WTC11 (cell line): Measurements from ENCODE around the gene FTCDNL1. TPM values are rescaled to one million over a fixed set of nuclear protein-coding genes. Genes with fewer than 3 reads are reported as not detected.

Experiments
- ATAC-seq: fragments of 200-7000 bp; cut with Tn5 transposase; 2 replicates; pipeline ENCODE4 v1.10.0; 2021; ENCODE audit warnings: mild to moderate bottlenecking, moderate library complexity
- CTCF ChIA-PET: fragments of 300-600 bp; sonication (Branson Sonifier 250); formaldehyde crosslinking; loops from one replicate; lab custom pipeline; 2021; ENCODE audit warnings: antibody characterized with exemption; lab: Charles Lee
- POLR2A ChIA-PET: fragments of 350-600 bp; sonication (Branson Sonifier 250); formaldehyde crosslinking; loops from one replicate; lab custom pipeline; 2021; ENCODE audit warnings: antibody characterized with exemption; lab: Charles Lee
- DNase-seq: peaks from one replicate; pipeline ENCODE4 v3.0.0; 2021; ENCODE audit warnings: low spot score
- H3K27ac Mint-ChIP-seq: 2 replicates; pipeline ENCODE4 v1.8.0; 2021; ENCODE audit warnings: mixed read lengths
- H3K27me3 Mint-ChIP-seq: 2 replicates; pipeline ENCODE4 v1.8.0; 2021; ENCODE audit warnings: low read depth, mild to moderate bottlenecking, moderate library complexity, mixed read lengths
- H3K36me3 Mint-ChIP-seq: 2 replicates; pipeline ENCODE4 v1.8.0; 2021; ENCODE audit warnings: mixed read lengths
- H3K4me1 Mint-ChIP-seq: 2 replicates; pipeline ENCODE4 v1.8.0; 2022; ENCODE audit warnings: mixed read lengths
- H3K4me3 Mint-ChIP-seq: 2 replicates; pipeline ENCODE4 v1.8.0; 2021; ENCODE audit warnings: mild to moderate bottlenecking, moderate library complexity, mixed read lengths
- H3K9me3 Mint-ChIP-seq: 2 replicates; pipeline ENCODE4 v1.8.0; 2021; ENCODE audit warnings: mixed read lengths
- FOXP1 ChIP-seq: sonication (generic); formaldehyde crosslinking; IDR thresholded peaks from 2 replicates; pipeline ENCODE4 v1.8.0; 2022; ENCODE audit warnings: missing genetic modification reagents, mild to moderate bottlenecking, moderate library complexity, borderline replicate concordance
- GABPB1 ChIP-seq: sonication (generic); formaldehyde crosslinking; IDR thresholded peaks from 2 replicates; pipeline ENCODE4 v1.8.1; 2023; ENCODE audit warnings: mild to moderate bottlenecking, missing genetic modification reagents
- IRF2 ChIP-seq: sonication (generic); formaldehyde crosslinking; IDR thresholded peaks from 2 replicates; pipeline ENCODE4 v1.8.0; 2022; ENCODE audit warnings: low read depth, missing genetic modification reagents, borderline replicate concordance
- MXD4 ChIP-seq: fragments of 250-450 bp; sonication (Bioruptor Pico); IDR thresholded peaks from 2 replicates; pipeline ENCODE4 v1.8.0; 2021; ENCODE audit warnings: mild to moderate bottlenecking, moderate library complexity, borderline replicate concordance
- NR1H2 ChIP-seq: sonication (generic); formaldehyde crosslinking; IDR thresholded peaks from 2 replicates; pipeline ENCODE4 v1.9.0; 2021; ENCODE audit warnings: mild to moderate bottlenecking, moderate library complexity, missing genetic modification reagents
- NR2C2 ChIP-seq: sonication (generic); formaldehyde crosslinking; IDR thresholded peaks from 2 replicates; pipeline ENCODE4 v1.8.0; 2022; ENCODE audit warnings: mild to moderate bottlenecking, missing genetic modification reagents
- PRRX2 ChIP-seq: fragments of 250-450 bp; sonication (Bioruptor Pico); IDR thresholded peaks from 2 replicates; pipeline ENCODE4 v1.8.0; 2021; ENCODE audit warnings: mild to moderate bottlenecking
- TEAD4 ChIP-seq: sonication (generic); formaldehyde crosslinking; IDR thresholded peaks from 2 replicates; pipeline ENCODE4 v1.8.0; 2022; ENCODE audit warnings: mild to moderate bottlenecking, missing genetic modification reagents
- ZNF263 ChIP-seq: sonication (generic); formaldehyde crosslinking; IDR thresholded peaks from 2 replicates; pipeline ENCODE4 v1.8.1; 2022; ENCODE audit warnings: low read depth, mild to moderate bottlenecking, moderate library complexity, missing genetic modification reagents
- ZNF671 ChIP-seq: fragments of 250-450 bp; sonication (Bioruptor Pico); IDR thresholded peaks from 2 replicates; pipeline ENCODE4 v1.8.0; 2021; ENCODE audit warnings: mild to moderate bottlenecking
- total RNA-seq: library from RNA; stranded (reverse); gene quantifications from 3 replicates; pipeline ENCODE4 v1.2.3, GENCODE V29; 2021
- TF ChIP-seq, protein P1 (sequence below): fragments of 250-450 bp; sonication (Bioruptor Pico); IDR thresholded peaks from 2 replicates; pipeline ENCODE4 v1.9.0; 2021; ENCODE audit warnings: mild to moderate bottlenecking
- TF ChIP-seq, protein P2 (sequence below): sonication (generic); formaldehyde crosslinking; IDR thresholded peaks from 2 replicates; pipeline ENCODE4 v1.8.0; 2022; ENCODE audit warnings: mild to moderate bottlenecking, missing genetic modification reagents
- TF ChIP-seq, protein P3 (sequence below): sonication (generic); formaldehyde crosslinking; conservative IDR thresholded peaks from 2 replicates; pipeline ENCODE4 v1.8.1; 2022; ENCODE audit warnings: mild to moderate bottlenecking, missing genetic modification reagents
- TF ChIP-seq, protein P4 (sequence below): sonication (generic); formaldehyde crosslinking; IDR thresholded peaks from 2 replicates; pipeline ENCODE4 v1.8.0; 2023; ENCODE audit warnings: mild to moderate bottlenecking, missing genetic modification reagents
- TF ChIP-seq, protein P5 (sequence below): fragments of 250-450 bp; sonication (Bioruptor Pico); IDR thresholded peaks from 2 replicates; pipeline ENCODE4 v2.1.2; 2022; ENCODE audit warnings: mild to moderate bottlenecking, moderate library complexity
- TF ChIP-seq, protein P6 (sequence below): fragments of 250-450 bp; sonication (Bioruptor Pico); IDR thresholded peaks from 2 replicates; pipeline ENCODE4 v1.9.0; 2021; ENCODE audit warnings: mild to moderate bottlenecking, borderline replicate concordance
- TF ChIP-seq, protein P7 (sequence below): sonication (generic); formaldehyde crosslinking; IDR thresholded peaks from 2 replicates; pipeline ENCODE4 v1.8.1; 2022; ENCODE audit warnings: mild to moderate bottlenecking, moderate library complexity, missing genetic modification reagents

The FTCDNL1 gene
- total RNA-seq, 1 experiment from 2014 or later = 0.85 TPM

DNA sequence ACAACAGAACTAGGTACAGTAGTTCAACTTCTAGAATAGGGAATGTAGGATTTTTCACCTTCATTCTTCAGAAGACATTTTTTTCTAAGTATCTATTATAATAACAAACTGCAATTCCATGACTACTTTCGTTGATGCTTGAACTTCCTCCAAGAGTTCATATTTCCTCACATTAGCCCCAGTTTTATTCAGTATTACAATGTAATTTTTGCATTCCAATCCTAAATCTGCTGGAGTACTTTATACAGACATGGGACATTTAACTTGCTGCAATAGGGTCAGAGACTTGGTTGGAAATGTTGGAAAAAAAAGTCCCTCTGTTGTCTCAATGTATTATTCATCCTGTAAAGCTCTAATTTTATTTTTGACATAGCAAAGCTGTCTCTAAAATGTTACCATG is 19.6 kb upstream of the FTCDNL1 start:
- peaks cover 6% of the 10 kb centered on the region for H3K27me3 Mint-ChIP-seq
- H3K36me3 Mint-ChIP-seq = peaks cover 22% of the 10 kb centered on the region

DNA sequence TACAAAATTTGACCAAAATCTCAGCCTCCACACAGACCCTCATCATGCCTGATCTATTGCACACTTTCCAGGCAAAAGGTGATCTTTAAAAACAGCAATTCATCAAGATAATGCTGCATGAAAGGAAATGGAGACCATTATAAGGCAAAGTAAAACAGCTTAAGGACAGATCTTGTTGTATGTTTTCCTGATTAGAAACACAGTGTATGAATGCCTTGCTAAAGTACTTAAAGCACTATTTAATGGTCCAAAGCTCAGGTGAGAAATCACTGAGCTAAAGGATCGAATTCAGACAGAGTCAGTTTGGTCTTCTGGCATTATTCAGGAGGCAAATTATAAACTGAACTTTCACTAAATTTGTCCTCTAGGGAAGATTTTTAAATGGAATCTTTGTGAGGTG is 18.7 kb upstream of the FTCDNL1 start:
- CTCF ChIA-PET = no interaction called here
- H3K27me3 Mint-ChIP-seq = peaks cover 3% of the 10 kb centered on the region; the same call in 1 of the 2 replicates
- peak overlapping the region; percentile 55 for H3K4me3 Mint-ChIP-seq
- H3K9me3 Mint-ChIP-seq = peaks cover 13% of the 10 kb centered on the region
- peak overlapping the region; percentile 99 for H3K27ac Mint-ChIP-seq
- peaks cover 41% of the 10 kb centered on the region for H3K4me1 Mint-ChIP-seq
- ATAC-seq (peak; percentile 66), DNase-seq (no peak)
- POLR2A ChIA-PET = no interaction called here
- TF ChIP-seq NR2C2 (CRISPR knock-in tag) = no peak
- TF ChIP-seq, protein P1, sequence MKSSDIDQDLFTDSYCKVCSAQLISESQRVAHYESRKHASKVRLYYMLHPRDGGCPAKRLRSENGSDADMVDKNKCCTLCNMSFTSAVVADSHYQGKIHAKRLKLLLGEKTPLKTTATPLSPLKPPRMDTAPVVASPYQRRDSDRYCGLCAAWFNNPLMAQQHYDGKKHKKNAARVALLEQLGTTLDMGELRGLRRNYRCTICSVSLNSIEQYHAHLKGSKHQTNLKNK (CRISPR knock-in tag) = 0 out of 2 replicates have a peak, but pooled peaks have one; percentile 37
- TF ChIP-seq, all 79 proteins: peak for 1
- H3K36me3 Mint-ChIP-seq = peaks cover 13% of the 10 kb centered on the region

More for the DNA sequence above, 19.6 kb upstream of the FTCDNL1 start:
- no peak for TF ChIP-seq MXD4 (CRISPR knock-in tag)
- TF ChIP-seq TEAD4 (CRISPR knock-in tag) = no peak
- no peak for TF ChIP-seq NR1H2 (CRISPR knock-in tag)
- no peak for TF ChIP-seq FOXP1 (CRISPR knock-in tag)
- TF ChIP-seq ZNF671 (CRISPR knock-in tag) = no peak
- TF ChIP-seq, protein P2, sequence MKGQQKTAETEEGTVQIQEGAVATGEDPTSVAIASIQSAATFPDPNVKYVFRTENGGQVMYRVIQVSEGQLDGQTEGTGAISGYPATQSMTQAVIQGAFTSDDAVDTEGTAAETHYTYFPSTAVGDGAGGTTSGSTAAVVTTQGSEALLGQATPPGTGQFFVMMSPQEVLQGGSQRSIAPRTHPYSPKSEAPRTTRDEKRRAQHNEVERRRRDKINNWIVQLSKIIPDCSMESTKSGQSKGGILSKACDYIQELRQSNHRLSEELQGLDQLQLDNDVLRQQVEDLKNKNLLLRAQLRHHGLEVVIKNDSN (CRISPR knock-in tag) = no peak
- TF ChIP-seq, protein P3, sequence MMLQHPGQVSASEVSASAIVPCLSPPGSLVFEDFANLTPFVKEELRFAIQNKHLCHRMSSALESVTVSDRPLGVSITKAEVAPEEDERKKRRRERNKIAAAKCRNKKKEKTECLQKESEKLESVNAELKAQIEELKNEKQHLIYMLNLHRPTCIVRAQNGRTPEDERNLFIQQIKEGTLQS = no peak
- TF ChIP-seq, protein P4, sequence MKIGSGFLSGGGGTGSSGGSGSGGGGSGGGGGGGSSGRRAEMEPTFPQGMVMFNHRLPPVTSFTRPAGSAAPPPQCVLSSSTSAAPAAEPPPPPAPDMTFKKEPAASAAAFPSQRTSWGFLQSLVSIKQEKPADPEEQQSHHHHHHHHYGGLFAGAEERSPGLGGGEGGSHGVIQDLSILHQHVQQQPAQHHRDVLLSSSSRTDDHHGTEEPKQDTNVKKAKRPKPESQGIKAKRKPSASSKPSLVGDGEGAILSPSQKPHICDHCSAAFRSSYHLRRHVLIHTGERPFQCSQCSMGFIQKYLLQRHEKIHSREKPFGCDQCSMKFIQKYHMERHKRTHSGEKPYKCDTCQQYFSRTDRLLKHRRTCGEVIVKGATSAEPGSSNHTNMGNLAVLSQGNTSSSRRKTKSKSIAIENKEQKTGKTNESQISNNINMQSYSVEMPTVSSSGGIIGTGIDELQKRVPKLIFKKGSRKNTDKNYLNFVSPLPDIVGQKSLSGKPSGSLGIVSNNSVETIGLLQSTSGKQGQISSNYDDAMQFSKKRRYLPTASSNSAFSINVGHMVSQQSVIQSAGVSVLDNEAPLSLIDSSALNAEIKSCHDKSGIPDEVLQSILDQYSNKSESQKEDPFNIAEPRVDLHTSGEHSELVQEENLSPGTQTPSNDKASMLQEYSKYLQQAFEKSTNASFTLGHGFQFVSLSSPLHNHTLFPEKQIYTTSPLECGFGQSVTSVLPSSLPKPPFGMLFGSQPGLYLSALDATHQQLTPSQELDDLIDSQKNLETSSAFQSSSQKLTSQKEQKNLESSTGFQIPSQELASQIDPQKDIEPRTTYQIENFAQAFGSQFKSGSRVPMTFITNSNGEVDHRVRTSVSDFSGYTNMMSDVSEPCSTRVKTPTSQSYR (CRISPR knock-in tag) = no peak
- no peak for TF ChIP-seq IRF2
- TF ChIP-seq ZNF263 = no peak
- TF ChIP-seq, protein P5, sequence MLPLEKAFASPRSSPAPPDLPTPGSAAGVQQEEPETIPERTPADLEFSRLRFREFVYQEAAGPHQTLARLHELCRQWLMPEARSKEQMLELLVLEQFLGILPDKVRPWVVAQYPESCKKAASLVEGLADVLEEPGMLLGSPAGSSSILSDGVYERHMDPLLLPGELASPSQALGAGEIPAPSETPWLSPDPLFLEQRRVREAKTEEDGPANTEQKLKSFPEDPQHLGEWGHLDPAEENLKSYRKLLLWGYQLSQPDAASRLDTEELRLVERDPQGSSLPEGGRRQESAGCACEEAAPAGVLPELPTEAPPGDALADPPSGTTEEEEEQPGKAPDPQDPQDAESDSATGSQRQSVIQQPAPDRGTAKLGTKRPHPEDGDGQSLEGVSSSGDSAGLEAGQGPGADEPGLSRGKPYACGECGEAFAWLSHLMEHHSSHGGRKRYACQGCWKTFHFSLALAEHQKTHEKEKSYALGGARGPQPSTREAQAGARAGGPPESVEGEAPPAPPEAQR (CRISPR knock-in tag) = no peak
- TF ChIP-seq, protein P6, sequence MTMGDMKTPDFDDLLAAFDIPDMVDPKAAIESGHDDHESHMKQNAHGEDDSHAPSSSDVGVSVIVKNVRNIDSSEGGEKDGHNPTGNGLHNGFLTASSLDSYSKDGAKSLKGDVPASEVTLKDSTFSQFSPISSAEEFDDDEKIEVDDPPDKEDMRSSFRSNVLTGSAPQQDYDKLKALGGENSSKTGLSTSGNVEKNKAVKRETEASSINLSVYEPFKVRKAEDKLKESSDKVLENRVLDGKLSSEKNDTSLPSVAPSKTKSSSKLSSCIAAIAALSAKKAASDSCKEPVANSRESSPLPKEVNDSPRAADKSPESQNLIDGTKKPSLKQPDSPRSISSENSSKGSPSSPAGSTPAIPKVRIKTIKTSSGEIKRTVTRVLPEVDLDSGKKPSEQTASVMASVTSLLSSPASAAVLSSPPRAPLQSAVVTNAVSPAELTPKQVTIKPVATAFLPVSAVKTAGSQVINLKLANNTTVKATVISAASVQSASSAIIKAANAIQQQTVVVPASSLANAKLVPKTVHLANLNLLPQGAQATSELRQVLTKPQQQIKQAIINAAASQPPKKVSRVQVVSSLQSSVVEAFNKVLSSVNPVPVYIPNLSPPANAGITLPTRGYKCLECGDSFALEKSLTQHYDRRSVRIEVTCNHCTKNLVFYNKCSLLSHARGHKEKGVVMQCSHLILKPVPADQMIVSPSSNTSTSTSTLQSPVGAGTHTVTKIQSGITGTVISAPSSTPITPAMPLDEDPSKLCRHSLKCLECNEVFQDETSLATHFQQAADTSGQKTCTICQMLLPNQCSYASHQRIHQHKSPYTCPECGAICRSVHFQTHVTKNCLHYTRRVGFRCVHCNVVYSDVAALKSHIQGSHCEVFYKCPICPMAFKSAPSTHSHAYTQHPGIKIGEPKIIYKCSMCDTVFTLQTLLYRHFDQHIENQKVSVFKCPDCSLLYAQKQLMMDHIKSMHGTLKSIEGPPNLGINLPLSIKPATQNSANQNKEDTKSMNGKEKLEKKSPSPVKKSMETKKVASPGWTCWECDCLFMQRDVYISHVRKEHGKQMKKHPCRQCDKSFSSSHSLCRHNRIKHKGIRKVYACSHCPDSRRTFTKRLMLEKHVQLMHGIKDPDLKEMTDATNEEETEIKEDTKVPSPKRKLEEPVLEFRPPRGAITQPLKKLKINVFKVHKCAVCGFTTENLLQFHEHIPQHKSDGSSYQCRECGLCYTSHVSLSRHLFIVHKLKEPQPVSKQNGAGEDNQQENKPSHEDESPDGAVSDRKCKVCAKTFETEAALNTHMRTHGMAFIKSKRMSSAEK = no peak
- TF ChIP-seq, protein P7, sequence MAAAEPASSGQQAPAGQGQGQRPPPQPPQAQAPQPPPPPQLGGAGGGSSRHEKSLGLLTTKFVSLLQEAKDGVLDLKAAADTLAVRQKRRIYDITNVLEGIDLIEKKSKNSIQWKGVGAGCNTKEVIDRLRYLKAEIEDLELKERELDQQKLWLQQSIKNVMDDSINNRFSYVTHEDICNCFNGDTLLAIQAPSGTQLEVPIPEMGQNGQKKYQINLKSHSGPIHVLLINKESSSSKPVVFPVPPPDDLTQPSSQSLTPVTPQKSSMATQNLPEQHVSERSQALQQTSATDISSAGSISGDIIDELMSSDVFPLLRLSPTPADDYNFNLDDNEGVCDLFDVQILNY (CRISPR knock-in tag) = no peak
- TF ChIP-seq PRRX2 (CRISPR knock-in tag) = no peak
- TF ChIP-seq GABPB1 (CRISPR knock-in tag) = no peak
- no peak overlapping the region for H3K4me3 Mint-ChIP-seq
- peaks cover 23% of the 10 kb centered on the region for H3K9me3 Mint-ChIP-seq
- peak overlapping the region; percentile 81 for H3K27ac Mint-ChIP-seq
- no peak for DNase-seq
- ATAC-seq = no peak
- ChIA-PET CTCF (interaction anchor here (0.7 kb wide), 1 partner anchor 94 kb away, joined by 4 read pairs; no protein-coding TSS in a partner anchor), POLR2A (no interaction called here)
- H3K4me1 Mint-ChIP-seq = peaks cover 41% of the 10 kb centered on the region
